NT2/D1 (cell line): ENCODE results near the gene KIF12.

Experiments
- DNase-seq: peaks from one replicate; pipeline ENCODE4 v3.0.0-alpha.2; 2011; ENCODE audit warnings: low read depth, low spot score
- H3K27me3 ChIP-seq: 2 replicates; pipeline ENCODE4 v1.6.0; 2011; ENCODE audit warnings: mild to moderate bottlenecking; ENCODE audit not compliant: insufficient read length, insufficient read depth
- H3K36me3 ChIP-seq: 2 replicates; pipeline ENCODE4 v1.6.1; 2011; ENCODE audit warnings: mild to moderate bottlenecking, low read length, mixed read lengths; ENCODE audit not compliant: insufficient read depth, insufficient read length
- H3K4me1 ChIP-seq: 2 replicates; pipeline ENCODE4 v1.5.1; 2011; ENCODE audit not compliant: insufficient read depth, insufficient read length
- H3K4me3 ChIP-seq: 2 replicates; pipeline ENCODE4 v1.5.1; 2011; ENCODE audit warnings: low read depth; ENCODE audit not compliant: insufficient read length
- H3K9ac ChIP-seq: 2 replicates; pipeline ENCODE4 v1.6.0; 2011; ENCODE audit warnings: low read depth; ENCODE audit not compliant: insufficient read length
- H3K9me3 ChIP-seq: 2 replicates; pipeline ENCODE4 v1.5.1; 2011; ENCODE audit warnings: mild to moderate bottlenecking, low read length; ENCODE audit not compliant: insufficient read depth
- SUZ12 ChIP-seq: IDR thresholded peaks from 2 replicates; pipeline ENCODE4 v1.6.1; 2011; ENCODE audit not compliant: insufficient read length, insufficient read depth; ENCODE audit errors: extremely low read depth
- YY1 ChIP-seq: IDR thresholded peaks from 2 replicates; pipeline ENCODE4 v1.6.1; 2011; ENCODE audit not compliant: insufficient read length, insufficient read depth
- ZNF274 ChIP-seq: IDR thresholded peaks from 2 replicates; pipeline ENCODE4 v1.6.1; 2011; ENCODE audit warnings: mild to moderate bottlenecking, low read depth, low read length

The KIF12 gene

DNA sequence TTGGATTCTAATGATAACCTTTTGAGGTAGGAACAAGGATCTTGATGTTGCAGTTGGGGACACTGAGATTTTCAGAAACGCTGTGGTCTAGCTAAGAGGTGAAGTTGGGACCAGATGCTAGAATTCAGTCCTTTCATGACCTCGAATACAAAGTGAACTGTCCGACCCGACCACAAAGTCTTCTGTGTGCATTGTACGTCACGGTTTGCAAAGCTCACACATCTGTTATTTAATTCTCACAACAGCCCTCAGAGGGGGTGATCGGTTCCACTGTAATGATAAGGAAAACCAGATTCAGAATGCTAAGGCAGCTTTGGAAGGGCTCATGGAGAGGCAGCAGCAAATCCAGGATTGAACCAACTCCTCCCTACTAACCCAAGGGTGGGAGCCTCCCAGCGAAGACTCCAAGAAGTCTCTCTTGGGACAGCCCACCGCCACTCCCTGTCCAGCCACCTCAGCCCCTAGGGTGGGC lies 16.6 kb upstream of the KIF12 start:
- DNase-seq: no peak
- Histone ChIP-seq H3K4me1 (peaks cover 20% of the 10 kb centered on the region), H3K27me3 (peaks cover 13% of the 10 kb centered on the region), H3K36me3 (no peaks in the 10 kb centered on the region), H3K9me3 (no peaks in the 10 kb centered on the region), H3K9ac (no peak overlapping the region), H3K4me3 (no peak overlapping the region)
- TF ChIP-seq ZNF274: no peak
- TF ChIP-seq SUZ12: no peak
- TF ChIP-seq YY1: no peak

GRCh38 chr9:114114364-114114763 lies 15.3 kb upstream of the KIF12 start:
- no peak for DNase-seq

DNA sequence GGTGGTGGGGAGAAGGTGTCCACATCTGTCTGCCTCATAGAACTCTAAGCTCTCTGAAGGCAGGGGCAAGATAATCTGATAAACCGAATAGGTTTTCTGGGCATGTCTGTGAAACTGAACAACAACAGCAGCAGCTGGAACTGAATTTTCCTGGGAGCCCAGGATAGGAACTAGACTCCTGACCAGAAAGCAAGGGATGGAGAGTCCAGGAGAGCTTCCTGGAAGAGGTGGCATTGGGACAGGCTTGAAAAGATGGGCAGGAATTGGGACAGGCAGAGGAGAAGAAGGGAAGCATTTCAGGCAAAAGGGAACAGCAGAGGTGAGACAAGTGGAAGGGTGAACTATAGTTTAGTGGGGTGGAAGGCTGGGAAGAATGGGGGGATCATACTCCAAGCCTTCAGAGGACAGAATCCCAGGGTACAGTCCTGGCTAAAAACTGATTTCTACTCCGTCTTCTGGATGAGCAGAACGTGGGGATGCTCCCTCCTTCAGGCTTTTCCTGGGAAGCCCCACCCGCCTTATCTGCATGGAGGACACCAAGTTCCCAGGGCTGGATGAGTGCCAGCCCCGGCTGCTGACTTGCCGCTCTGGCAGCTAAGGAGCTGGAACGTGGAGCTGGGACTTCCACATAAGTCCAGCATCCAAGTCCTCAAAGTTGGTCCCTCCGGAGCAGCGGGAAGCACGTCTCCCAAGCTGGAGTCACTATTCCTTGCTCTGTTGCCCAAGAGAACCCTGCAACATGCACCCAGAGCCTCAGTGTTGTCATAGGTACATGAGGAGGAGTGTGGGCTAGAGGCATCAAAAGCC lies 13.9 kb upstream of the KIF12 start:
- TF ChIP-seq ZNF274: no peak
- no peak for TF ChIP-seq SUZ12
- no peak for TF ChIP-seq YY1
- Histone ChIP-seq H3K4me1 (peaks cover 25% of the 10 kb centered on the region), H3K4me3 (no peak overlapping the region), H3K9ac (no peak overlapping the region), H3K36me3 (no peaks in the 10 kb centered on the region), H3K9me3 (no peaks in the 10 kb centered on the region), H3K27me3 (peaks cover 22% of the 10 kb centered on the region)
- no peak for DNase-seq

More at GRCh38 chr9:114114364-114114763, 15.3 kb upstream of the KIF12 start:
- Histone ChIP-seq H3K36me3 (no peaks in the 10 kb centered on the region), H3K27me3 (peaks cover 19% of the 10 kb centered on the region), H3K9ac (no peak overlapping the region), H3K9me3 (no peaks in the 10 kb centered on the region), H3K4me1 (peaks cover 20% of the 10 kb centered on the region), H3K4me3 (no peak overlapping the region)
- TF ChIP-seq YY1 (no peak), ZNF274 (no peak)

- Histone ChIP-seq H3K4me3 (no peak overlapping the region), H3K36me3 (no peaks in the 10 kb centered on the region), H3K27me3 (peaks cover 22% of the 10 kb centered on the region), H3K9ac (no peak overlapping the region), H3K4me1 (peaks cover 24% of the 10 kb centered on the region), H3K9me3 (no peaks in the 10 kb centered on the region)
- no peak for DNase-seq
- TF ChIP-seq SUZ12 (no peak), ZNF274 (no peak), YY1 (no peak)
These were observed 13.2 kb upstream of the KIF12 start for GRCh38 chr9:114112325-114112724.

DNA sequence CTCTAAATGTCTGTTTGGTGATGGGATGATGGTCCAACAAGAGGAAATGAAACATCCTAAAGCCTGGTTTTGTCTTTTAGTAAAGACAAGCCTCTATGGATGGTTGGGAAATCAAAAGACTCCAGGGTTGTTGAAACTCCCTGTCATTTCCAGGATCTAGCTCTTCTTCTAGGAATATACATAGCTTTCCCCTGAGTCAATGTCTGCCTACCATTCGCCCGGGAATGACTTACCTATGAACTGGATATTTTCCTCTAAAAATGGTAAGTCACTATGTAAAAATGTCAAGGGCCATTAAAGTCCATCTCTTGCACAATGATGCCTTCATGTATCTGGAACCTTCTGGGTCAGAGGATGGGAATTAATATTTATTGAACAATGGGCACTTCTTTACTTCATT lies 11.1 kb upstream of the KIF12 start:
- TF ChIP-seq SUZ12 (no peak), ZNF274 (no peak), YY1 (no peak)

GRCh38 chr9:114109124-114109523 lies 10.0 kb upstream of the KIF12 start:
- Histone ChIP-seq H3K36me3 (no peaks in the 10 kb centered on the region), H3K9me3 (no peaks in the 10 kb centered on the region), H3K4me3 (no peak overlapping the region), H3K27me3 (peaks cover 18% of the 10 kb centered on the region), H3K4me1 (peaks cover 14% of the 10 kb centered on the region), H3K9ac (no peak overlapping the region)
- no peak for DNase-seq
- TF ChIP-seq ZNF274 (no peak), YY1 (no peak), SUZ12 (no peak)

More for the DNA sequence above, 11.1 kb upstream of the KIF12 start:
- no peak for DNase-seq
- Histone ChIP-seq H3K36me3 (no peaks in the 10 kb centered on the region), H3K27me3 (peaks cover 18% of the 10 kb centered on the region), H3K4me1 (peaks cover 14% of the 10 kb centered on the region), H3K9me3 (no peaks in the 10 kb centered on the region), H3K9ac (no peak overlapping the region), H3K4me3 (no peak overlapping the region)

- DNase-seq: peak; percentile 87
- H3K4me3 ChIP-seq: no peak overlapping the region
- peaks cover 11% of the 10 kb centered on the region for H3K4me1 ChIP-seq
- H3K9me3 ChIP-seq: 0 out of 2 replicates have a peak, but pooled peaks cover 2% of the 10 kb centered on the region
- TF ChIP-seq YY1 (no peak), ZNF274 (no peak), SUZ12 (no peak)
- peak overlapping the region; percentile 38 for H3K9ac ChIP-seq
- H3K27me3 ChIP-seq: peaks cover 12% of the 10 kb centered on the region
- no peaks in the 10 kb centered on the region for H3K36me3 ChIP-seq
These were observed 9.1 kb upstream of the KIF12 start for GRCh38 chr9:114108016-114108833.
